SK-N-SH (cell line): Measurements from ENCODE around the gene HSD3B7. TPM values are rescaled to one million over a fixed set of nuclear protein-coding genes. Genes with fewer than 3 reads are reported as not detected.
"Not testable (repeated sequence)": the region's sequence is repeated elsewhere in the genome, so short reads cannot be mapped to it uniquely, and the experiment has no call there.

Experiments
- CTCF ChIA-PET: fragments of 300-600, 350-600 bp; formaldehyde crosslinking; extraction: SDS; loops from one replicate; lab custom pipeline; 2021; lab: Yijun Ruan, JAX
- POLR2A ChIA-PET: fragments of 350-600 bp; sonication (Branson Sonifier 250); formaldehyde crosslinking; extraction: SDS; loops from one replicate; lab custom pipeline; 2020; ENCODE audit warnings: antibody characterized with exemption, inconsistent platforms; lab: Yijun Ruan, JAX
- DNase-seq: peaks from one replicate; pipeline ENCODE4 v3.0.0; 2012
- H2AFZ ChIP-seq: fragments of 200-600 bp; sonication (generic); 2 replicates; pipeline ENCODE4 v1.8.1; 2016; ENCODE audit warnings: antibody characterized with exemption, mild to moderate bottlenecking, low read depth
- H3F3A ChIP-seq: fragments of 200-600 bp; sonication (generic); replicated peaks from 2 replicates; pipeline ENCODE3; 2016; ENCODE audit warnings: antibody characterized with exemption, mild to moderate bottlenecking; ENCODE audit not compliant: insufficient read depth
- H3K27ac ChIP-seq, 2 experiments: fragments of 200-500 bp in 1 of 2; fragments of 200-600 bp in 1 of 2; sonication (Bioruptor generic) in 1 of 2; sonication (generic), shearing (Covaris generic) in 1 of 2; 2 replicates each; pipeline versions ENCODE4 v1.5.1 to v1.6.1; 2014 to 2016; ENCODE audit warnings: low read depth in 2 of 2, inconsistent platforms in 1 of 2, low read length in 1 of 2, mild to moderate bottlenecking in 1 of 2, mixed read lengths in 1 of 2
- H3K27me3 ChIP-seq: fragments of 200-600 bp; sonication (generic), shearing (Covaris generic); 2 replicates; pipeline ENCODE4 v1.6.1; 2016; ENCODE audit warnings: mixed run types; ENCODE audit not compliant: insufficient read depth
- H3K36me3 ChIP-seq, 2 experiments: fragments of 200-500 bp in 1 of 2; fragments of 200-600 bp in 1 of 2; sonication (Bioruptor generic) in 1 of 2; sonication (generic) in 1 of 2; replicated peaks in 1 of 2; 2 replicates each; pipeline versions ENCODE3 to v1.5.1; 2014 to 2016; ENCODE audit warnings: low read length in 1 of 2, mild to moderate bottlenecking in 1 of 2; ENCODE audit not compliant: insufficient read depth in 2 of 2, control insufficient read depth in 1 of 2
- H3K4me1 ChIP-seq, 2 experiments: fragments of 200-500 bp in 1 of 2; fragments of 200-600 bp in 1 of 2; sonication (Bioruptor generic) in 1 of 2; sonication (generic), shearing (Covaris generic) in 1 of 2; 2 replicates each; pipeline versions ENCODE4 v1.5.1 to v1.6.1; 2014 to 2016; ENCODE audit warnings: low read depth in 1 of 2, low read length in 1 of 2, mixed run types in 1 of 2; ENCODE audit not compliant: insufficient read depth in 2 of 2, control insufficient read depth in 1 of 2
- H3K4me2 ChIP-seq: fragments of 200-600 bp; sonication (generic), shearing (Covaris generic); 2 replicates; pipeline ENCODE4 v1.6.1; 2017; ENCODE audit warnings: mixed run types
- H3K4me3 ChIP-seq, 2 experiments: fragments of 200-500 bp in 1 of 2; fragments of 200-600 bp in 1 of 2; sonication (Bioruptor generic) in 1 of 2; sonication (generic), shearing (Covaris generic) in 1 of 2; 2 replicates each; pipeline versions ENCODE4 v1.5.1 to v1.8.1; 2014 to 2016; ENCODE audit warnings: low read depth in 2 of 2, inconsistent platforms in 1 of 2, low read length in 1 of 2, mild to moderate bottlenecking in 1 of 2, mixed read lengths in 1 of 2, moderate library complexity in 1 of 2
- H3K79me2 ChIP-seq: fragments of 200-600 bp; sonication (generic); 2 replicates; pipeline ENCODE4 v1.8.1; 2017; ENCODE audit warnings: mild to moderate bottlenecking; ENCODE audit not compliant: insufficient read depth
- H3K9ac ChIP-seq: fragments of 200-600 bp; sonication (generic); 2 replicates; pipeline ENCODE4 v1.6.1; 2017; ENCODE audit warnings: mixed run types
- H3K9me2 ChIP-seq: fragments of 200-600 bp; sonication (generic); 2 replicates; pipeline ENCODE4 v1.6.1; 2017; ENCODE audit warnings: mixed run types
- H3K9me3 ChIP-seq: fragments of 200-600 bp; sonication (generic); 2 replicates; pipeline ENCODE4 v1.6.1; 2017; ENCODE audit warnings: mixed run types, mild to moderate bottlenecking, moderate library complexity
- H4K20me1 ChIP-seq: fragments of 200-600 bp; sonication (generic); 2 replicates; pipeline ENCODE4 v1.6.1; 2017; ENCODE audit warnings: mild to moderate bottlenecking, mixed run types; ENCODE audit not compliant: insufficient read depth
- GABPA ChIP-seq: IDR thresholded peaks from 2 replicates; pipeline ENCODE4 v1.4.0; 2012; ENCODE audit warnings: low read depth, mild to moderate bottlenecking
- JUND ChIP-seq: IDR thresholded peaks from 2 replicates; pipeline ENCODE4 v1.4.0; 2012
- MEF2A ChIP-seq: IDR thresholded peaks from 2 replicates; pipeline ENCODE4 v1.4.0; 2012; ENCODE audit warnings: low read depth, borderline replicate concordance
- NRF1 ChIP-seq: IDR thresholded peaks from 2 replicates; pipeline ENCODE4 v1.6.1; 2012; ENCODE audit warnings: low read depth, mild to moderate bottlenecking, low read length
- RAD21 ChIP-seq: IDR thresholded peaks from 2 replicates; pipeline ENCODE4 v1.6.1; 2012; ENCODE audit warnings: mild to moderate bottlenecking, low read length
- WGBS: methylation state at CpG from one replicate; pipeline ENCODE4 v1.1.6; 2017; ENCODE audit warnings: low lambda C conversion rate; 5-methylcytosine and 5-hydroxymethylcytosine counted together
- polyA plus RNA-seq, 3 experiments: library from polyadenylated mRNA; depleted of rRNA; stranded (reverse); fragments of >200 nt; gene quantifications; 2 replicates each; pipeline ENCODE4 v1.2.3, GENCODE V29; 2012
- TF ChIP-seq, protein P1 (sequence below): fragments of 150-350 bp; IDR thresholded peaks from 2 replicates; pipeline ENCODE4 v1.6.1; 2016; ENCODE audit warnings: mild to moderate bottlenecking, low read depth, low read length
- TF ChIP-seq, protein P2 (sequence below): fragments of 200-600 bp; sonication (generic); IDR thresholded peaks from 2 replicates; pipeline ENCODE4 v1.6.1; 2017; ENCODE audit warnings: antibody characterized with exemption, mild to moderate bottlenecking, moderate library complexity

Gene HSD3B7
- polyA plus RNA-seq, 1 of the 3 experiments (the other 2 are of a cell fraction), result 12.2 TPM

DNA sequence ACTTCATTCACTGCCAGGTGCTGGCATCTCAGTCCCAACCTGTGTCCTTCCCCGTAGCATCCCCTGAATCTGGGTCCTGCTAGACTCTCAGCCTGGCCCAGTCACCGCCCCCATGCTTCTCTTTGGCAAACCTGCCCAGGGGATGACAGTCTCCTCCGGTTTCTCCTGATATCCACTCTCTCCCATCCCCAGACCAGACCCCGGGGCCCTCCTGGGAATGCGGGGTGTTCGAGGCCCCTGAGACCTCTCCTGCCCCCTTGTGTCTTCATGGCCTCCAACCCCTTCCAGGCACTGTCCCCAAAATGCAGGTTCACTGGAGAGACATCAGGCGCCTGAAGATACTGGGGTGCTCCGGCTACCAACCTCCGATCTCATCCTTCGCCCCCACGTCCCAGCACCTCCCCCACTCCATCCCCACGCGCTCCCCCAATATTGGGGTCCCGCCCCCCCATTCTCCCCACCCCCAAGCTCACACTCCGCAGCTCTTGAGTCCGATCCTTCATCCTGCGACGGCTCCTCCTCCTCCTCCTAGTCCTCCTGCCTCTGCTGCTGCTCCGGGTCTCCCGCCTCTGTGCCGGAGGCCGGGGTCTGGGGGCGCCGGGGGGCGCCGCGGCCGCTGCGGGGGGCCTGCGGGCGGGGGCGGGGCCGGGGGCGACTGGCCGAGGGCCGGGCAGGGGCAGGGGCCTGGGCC is 25.0 kb downstream of the HSD3B7 start:
- Histone ChIP-seq H3K9me2 (no peaks in the 10 kb centered on the region), H3K27ac (peak overlapping the region; percentile 1 to 14; a peak in 2 of 4 replicates)
- TF ChIP-seq RAD21 (peak; percentile 10; the same call in 1 of the 2 replicates), GABPA (no peak), MEF2A (no peak), JUND (no peak)
- TF ChIP-seq, protein P1, sequence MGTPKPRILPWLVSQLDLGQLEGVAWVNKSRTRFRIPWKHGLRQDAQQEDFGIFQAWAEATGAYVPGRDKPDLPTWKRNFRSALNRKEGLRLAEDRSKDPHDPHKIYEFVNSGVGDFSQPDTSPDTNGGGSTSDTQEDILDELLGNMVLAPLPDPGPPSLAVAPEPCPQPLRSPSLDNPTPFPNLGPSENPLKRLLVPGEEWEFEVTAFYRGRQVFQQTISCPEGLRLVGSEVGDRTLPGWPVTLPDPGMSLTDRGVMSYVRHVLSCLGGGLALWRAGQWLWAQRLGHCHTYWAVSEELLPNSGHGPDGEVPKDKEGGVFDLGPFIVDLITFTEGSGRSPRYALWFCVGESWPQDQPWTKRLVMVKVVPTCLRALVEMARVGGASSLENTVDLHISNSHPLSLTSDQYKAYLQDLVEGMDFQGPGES, result no peak
- TF ChIP-seq, protein P2, sequence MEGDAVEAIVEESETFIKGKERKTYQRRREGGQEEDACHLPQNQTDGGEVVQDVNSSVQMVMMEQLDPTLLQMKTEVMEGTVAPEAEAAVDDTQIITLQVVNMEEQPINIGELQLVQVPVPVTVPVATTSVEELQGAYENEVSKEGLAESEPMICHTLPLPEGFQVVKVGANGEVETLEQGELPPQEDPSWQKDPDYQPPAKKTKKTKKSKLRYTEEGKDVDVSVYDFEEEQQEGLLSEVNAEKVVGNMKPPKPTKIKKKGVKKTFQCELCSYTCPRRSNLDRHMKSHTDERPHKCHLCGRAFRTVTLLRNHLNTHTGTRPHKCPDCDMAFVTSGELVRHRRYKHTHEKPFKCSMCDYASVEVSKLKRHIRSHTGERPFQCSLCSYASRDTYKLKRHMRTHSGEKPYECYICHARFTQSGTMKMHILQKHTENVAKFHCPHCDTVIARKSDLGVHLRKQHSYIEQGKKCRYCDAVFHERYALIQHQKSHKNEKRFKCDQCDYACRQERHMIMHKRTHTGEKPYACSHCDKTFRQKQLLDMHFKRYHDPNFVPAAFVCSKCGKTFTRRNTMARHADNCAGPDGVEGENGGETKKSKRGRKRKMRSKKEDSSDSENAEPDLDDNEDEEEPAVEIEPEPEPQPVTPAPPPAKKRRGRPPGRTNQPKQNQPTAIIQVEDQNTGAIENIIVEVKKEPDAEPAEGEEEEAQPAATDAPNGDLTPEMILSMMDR, result peak; percentile 38
- TF ChIP-seq, all 33 proteins: peak for 2
- H3K27me3 ChIP-seq, result no peaks in the 10 kb centered on the region
- DNase-seq, result peak; percentile 69
- H4K20me1 ChIP-seq, result no peaks in the 10 kb centered on the region
- H3F3A ChIP-seq, result peaks cover 11% of the 10 kb centered on the region
- peaks cover 35% of the 10 kb centered on the region for H3K79me2 ChIP-seq
- peak overlapping the region; percentile 87 for H3K4me2 ChIP-seq
- ChIA-PET CTCF (interaction anchor here (1.2 to 1.3 kb wide), 2 partner anchors 12 to 433 kb away, joined by 3 read pairs; partner anchors contain the start of gene ZNF843), POLR2A (no interaction called here)
- H3K4me1 ChIP-seq, result peaks cover 4 to 12% of the 10 kb centered on the region in 2 experiments; a peak in 1 of 4 replicates
- 10% methylated on average over 30 of the region's 36 CpGs for WGBS
- peak overlapping the region; percentile 54 to 73 for H3K4me3 ChIP-seq
- no peaks in the 10 kb centered on the region for H3K36me3 ChIP-seq
- peak overlapping the region; percentile 38 for H3K9ac ChIP-seq
- no peak overlapping the region for H2AFZ ChIP-seq
- no peaks in the 10 kb centered on the region for H3K9me3 ChIP-seq

DNA sequence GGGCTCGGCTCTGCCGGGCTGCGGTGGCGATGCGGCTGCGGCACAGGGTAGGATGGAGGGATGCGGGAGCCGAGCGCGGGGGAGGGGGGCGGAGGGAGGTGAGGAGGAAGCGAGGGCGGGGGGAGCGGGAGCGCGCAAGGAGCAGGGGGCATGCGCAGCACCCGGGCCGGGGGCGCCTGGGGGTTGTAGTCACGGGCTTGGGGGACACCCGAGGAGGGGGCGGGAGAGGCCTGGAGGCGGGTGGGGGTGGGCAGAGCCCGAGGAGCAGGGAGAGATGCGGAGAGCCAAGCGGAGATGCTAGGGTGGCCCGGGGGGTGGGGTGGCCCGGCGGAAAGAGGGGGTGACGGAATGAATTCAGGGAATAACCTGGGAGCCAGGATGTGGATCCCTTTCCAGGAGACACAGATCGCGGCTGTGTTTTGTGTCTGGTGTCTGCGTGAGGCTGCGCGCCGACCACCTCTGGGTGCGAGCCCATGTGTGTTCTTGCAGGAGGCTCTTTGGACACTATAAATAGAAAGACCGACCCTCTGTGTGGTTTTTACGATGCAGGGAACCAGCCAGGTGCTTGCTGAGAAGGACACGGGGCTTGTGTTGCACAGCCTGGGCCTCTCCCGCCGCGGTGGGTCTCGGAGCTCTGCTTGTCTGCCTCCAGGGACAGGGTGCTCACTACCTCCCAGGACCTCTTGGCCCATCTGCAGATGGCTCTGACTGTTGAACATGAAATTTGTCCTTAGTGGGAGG is 25.7 kb downstream of the HSD3B7 start, which contains the start of gene STX1B:
Gene STX1B (minus strand): TSS at position 54 of the 741 bp plus-strand sequence. CDS start 242 bp downstream, outside the sequence.
- POLR2A ChIA-PET, result no interaction called here
- peak; percentile 100 for DNase-seq
- peaks cover 11% of the 10 kb centered on the region for H3F3A ChIP-seq
- WGBS, result 20% methylated on average over 39 of the region's 45 CpGs
- no peaks in the 10 kb centered on the region for H3K36me3 ChIP-seq
- H3K4me1 ChIP-seq, result peaks cover 4 to 12% of the 10 kb centered on the region in 2 experiments; a peak in 1 of 4 replicates
- H2AFZ ChIP-seq, result peak within 1 kb of the TSS; percentile 85; the same call in 1 of the 2 replicates
- peak within 1 kb of the TSS; percentile 87 for H3K4me2 ChIP-seq
- peaks cover 29% of the 10 kb centered on the region for H3K79me2 ChIP-seq
- no peaks in the 10 kb centered on the region for H3K9me2 ChIP-seq
- H3K9ac ChIP-seq, result peak within 1 kb of the TSS; percentile 53
- H3K27me3 ChIP-seq, result no peaks in the 10 kb centered on the region
- no peaks in the 10 kb centered on the region for H4K20me1 ChIP-seq
- TF ChIP-seq NRF1 (peak; percentile 63), JUND (no peak)
- H3K9me3 ChIP-seq, result no peaks in the 10 kb centered on the region
- peak within 1 kb of the TSS; percentile 54 to 73 for H3K4me3 ChIP-seq
- CTCF ChIA-PET, result interaction anchor here (0.6 to 1.8 kb wide), 3 partner anchors 12 to 26 kb away, joined by 3 to 5 read pairs (median 3); partner anchors contain the start of gene HSD3B7
- peak within 1 kb of the TSS; percentile 1 to 54; a peak in 2 of 4 replicates for H3K27ac ChIP-seq

DNA sequence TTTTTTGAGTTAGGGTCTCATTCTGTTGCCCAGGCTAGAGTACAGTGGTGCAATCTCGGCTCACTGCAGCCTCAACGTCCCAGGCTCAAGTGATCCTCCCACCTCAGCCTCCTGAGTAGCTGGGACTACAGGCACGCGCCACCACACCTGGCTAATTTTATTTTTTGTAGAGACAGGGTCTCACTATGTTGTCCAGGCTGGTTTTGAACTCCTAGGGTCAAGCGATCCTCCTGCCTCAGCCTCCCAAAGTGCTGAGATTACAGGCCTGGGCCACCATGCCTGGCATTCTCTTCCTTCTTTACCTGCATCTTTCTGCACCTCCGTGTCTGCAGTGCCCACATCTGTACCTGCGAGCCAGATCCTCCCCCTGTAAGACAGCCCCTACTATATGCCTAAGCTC is 26.8 kb downstream of the HSD3B7 start:
- H3K4me3 ChIP-seq, H3F3A ChIP-seq, H3K4me2 ChIP-seq, H3K9ac ChIP-seq, H4K20me1 ChIP-seq, POLR2A ChIA-PET, H3K9me3 ChIP-seq, DNase-seq, H2AFZ ChIP-seq, H3K36me3 ChIP-seq, H3K27me3 ChIP-seq, H3K9me2 ChIP-seq, H3K27ac ChIP-seq: not testable (repeated sequence)
- Histone ChIP-seq H3K79me2 (peaks cover 24% of the 10 kb centered on the region), H3K4me1 (peaks cover 4 to 12% of the 10 kb centered on the region in 2 experiments; a peak in 1 of 4 replicates)
- 81% methylated on average over 7 of the region's 7 CpGs for WGBS
- CTCF ChIA-PET, result interaction anchor here (1.8 kb wide), 1 partner anchor 27 kb away, joined by 5 read pairs; the partner anchor contains the start of gene HSD3B7

DNA sequence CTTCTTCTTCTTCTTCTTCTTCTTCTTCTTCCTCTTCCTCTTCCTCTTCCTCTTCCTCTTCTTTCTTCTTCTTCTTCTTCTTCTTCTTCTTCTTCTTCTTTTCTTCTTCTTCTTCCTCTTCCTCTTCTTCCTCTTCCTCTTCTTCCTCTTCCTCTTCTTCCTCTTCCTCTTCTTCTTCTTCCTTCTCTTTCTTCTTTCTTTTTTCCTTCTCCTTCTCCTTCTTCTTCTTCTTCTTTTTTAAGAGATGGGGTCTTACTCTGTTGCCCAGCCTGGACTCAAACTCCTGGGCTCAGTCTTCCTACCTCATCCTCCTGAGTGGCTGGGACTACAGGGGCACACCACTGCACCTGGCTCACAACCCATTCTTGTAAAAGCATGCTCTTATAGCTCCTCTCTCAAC is 28.3 kb downstream of the HSD3B7 start:
- H3K9me3 ChIP-seq, H3K27ac ChIP-seq, DNase-seq, CTCF ChIA-PET, POLR2A ChIA-PET, H3K36me3 ChIP-seq, H4K20me1 ChIP-seq, H3K9ac ChIP-seq, H3K4me2 ChIP-seq, H3K27me3 ChIP-seq, H2AFZ ChIP-seq, H3K9me2 ChIP-seq, H3F3A ChIP-seq, H3K4me3 ChIP-seq: not testable (repeated sequence)
- H3K4me1 ChIP-seq, result peaks cover 3 to 12% of the 10 kb centered on the region in 2 experiments; a peak in 1 of 4 replicates
- H3K79me2 ChIP-seq, result peaks cover 19% of the 10 kb centered on the region
